Measurements from ENCODE around the gene PTPRM.

DNA sequence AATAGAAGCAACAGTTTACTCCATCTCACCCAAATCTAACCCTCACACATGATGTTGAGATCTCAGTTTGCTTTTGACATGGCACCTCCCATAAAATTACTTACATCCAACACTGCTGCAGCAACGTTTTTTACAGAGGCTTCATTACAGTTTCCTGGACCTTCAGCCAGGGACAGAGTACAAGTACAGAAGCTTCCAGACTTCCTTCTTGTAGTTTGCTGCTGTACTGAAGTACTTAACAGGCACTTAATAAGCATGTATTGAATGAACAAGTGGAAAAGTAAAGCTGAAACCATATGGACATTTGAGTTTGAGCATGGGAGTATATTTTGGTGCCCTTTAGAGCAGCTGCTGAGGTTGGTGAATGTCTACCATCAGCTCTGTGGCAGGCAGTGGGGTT is 514.2 kb downstream of the PTPRM start:
- no peak for TF ChIP-seq POLR2A (IDR thresholded peaks at IDR 0.05)
- TF ChIP-seq, protein P1, sequence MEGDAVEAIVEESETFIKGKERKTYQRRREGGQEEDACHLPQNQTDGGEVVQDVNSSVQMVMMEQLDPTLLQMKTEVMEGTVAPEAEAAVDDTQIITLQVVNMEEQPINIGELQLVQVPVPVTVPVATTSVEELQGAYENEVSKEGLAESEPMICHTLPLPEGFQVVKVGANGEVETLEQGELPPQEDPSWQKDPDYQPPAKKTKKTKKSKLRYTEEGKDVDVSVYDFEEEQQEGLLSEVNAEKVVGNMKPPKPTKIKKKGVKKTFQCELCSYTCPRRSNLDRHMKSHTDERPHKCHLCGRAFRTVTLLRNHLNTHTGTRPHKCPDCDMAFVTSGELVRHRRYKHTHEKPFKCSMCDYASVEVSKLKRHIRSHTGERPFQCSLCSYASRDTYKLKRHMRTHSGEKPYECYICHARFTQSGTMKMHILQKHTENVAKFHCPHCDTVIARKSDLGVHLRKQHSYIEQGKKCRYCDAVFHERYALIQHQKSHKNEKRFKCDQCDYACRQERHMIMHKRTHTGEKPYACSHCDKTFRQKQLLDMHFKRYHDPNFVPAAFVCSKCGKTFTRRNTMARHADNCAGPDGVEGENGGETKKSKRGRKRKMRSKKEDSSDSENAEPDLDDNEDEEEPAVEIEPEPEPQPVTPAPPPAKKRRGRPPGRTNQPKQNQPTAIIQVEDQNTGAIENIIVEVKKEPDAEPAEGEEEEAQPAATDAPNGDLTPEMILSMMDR (IDR thresholded peaks at IDR 0.05) = no peak

All from ovary (tissue), 3 donors.